DMS53 treated with DMSO at 0.1 percent for 48 hours (cell line): ENCODE data around the gene PRSS48.
"Not testable (repeated sequence)": the region's sequence is repeated elsewhere in the genome, so short reads cannot be mapped to it uniquely, and the experiment has no call there.

Experiments used
- DNase-seq: peaks from one replicate; lab custom pipeline; 2025; ENCODE audit not compliant: unreplicated experiment; lab: John Stamatoyannopoulos, UW

Gene PRSS48, protein sequence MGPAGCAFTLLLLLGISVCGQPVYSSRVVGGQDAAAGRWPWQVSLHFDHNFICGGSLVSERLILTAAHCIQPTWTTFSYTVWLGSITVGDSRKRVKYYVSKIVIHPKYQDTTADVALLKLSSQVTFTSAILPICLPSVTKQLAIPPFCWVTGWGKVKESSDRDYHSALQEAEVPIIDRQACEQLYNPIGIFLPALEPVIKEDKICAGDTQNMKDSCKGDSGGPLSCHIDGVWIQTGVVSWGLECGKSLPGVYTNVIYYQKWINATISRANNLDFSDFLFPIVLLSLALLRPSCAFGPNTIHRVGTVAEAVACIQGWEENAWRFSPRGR

GRCh38 chr4:151276787-151277562, at the start of gene PRSS48:
TSS of gene PRSS48 (plus strand) at chr4:151277161. CDS start at chr4:151277173, 12 bp downstream.
- DNase-seq = no peak

GRCh38 chr4:151227172-151227571, 49.8 kb upstream of the PRSS48 start:
- DNase-seq = no peak

DNA sequence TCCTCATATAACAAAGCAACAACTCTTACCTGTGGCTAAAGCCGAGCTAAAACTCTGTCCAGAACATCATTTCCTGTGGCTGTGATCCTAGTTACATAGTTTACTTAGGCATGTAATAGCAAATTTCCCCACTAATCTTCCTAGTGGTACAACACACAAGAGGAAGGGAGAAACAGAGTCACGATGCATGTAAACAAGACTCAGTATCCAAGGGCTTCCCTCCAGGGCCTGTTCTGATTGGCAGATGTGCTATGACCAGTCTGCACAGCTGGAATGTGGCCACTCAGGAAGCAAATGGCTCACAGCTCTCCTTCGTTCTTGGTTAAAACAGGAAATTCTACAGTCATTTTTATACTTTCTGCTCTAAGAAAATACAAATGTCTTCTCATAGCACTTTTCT, 49.2 kb upstream of the PRSS48 start:
- no peak for DNase-seq

- DNase-seq = no peak
Observed at GRCh38 chr4:151228189-151229119, 48.5 kb upstream of the PRSS48 start.

DNA sequence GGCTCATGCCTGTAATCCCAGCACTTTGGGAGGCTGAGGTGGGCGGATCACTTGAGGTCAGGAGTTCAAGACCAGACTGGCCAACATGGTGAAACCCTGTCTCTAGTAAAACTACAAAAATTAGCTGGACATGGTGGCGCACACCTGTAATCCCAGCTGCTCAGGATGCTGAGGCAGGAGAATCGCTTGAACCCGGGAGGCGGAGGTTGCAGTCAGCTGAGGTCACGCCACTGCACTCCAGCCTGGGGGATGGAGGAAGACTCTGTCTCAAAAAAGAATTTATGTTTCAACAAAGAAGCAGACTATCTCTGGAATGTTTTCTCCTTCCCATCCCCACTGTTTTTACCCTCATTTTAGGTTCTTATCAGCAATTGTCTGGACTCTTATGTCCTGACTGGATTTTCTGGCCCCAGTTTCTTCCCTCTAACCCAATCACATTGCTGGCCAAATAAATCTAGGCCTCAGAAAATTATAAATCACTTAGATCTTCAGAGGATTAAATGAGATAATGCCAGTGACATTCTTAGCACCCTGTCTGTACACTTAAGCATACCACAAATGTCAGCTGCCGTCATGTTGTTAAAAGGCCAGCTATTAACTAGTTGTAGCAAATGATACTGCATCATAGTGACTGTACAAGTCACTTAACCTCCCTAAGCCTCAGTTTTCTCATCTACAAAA, 44.9 kb upstream of the PRSS48 start:
- DNase-seq = no peak

- DNase-seq = no peak
Observed at GRCh38 chr4:151233600-151233999, 43.4 kb upstream of the PRSS48 start.

GRCh38 chr4:151235373-151235772, 41.6 kb upstream of the PRSS48 start:
- DNase-seq = not testable (repeated sequence)

DNA sequence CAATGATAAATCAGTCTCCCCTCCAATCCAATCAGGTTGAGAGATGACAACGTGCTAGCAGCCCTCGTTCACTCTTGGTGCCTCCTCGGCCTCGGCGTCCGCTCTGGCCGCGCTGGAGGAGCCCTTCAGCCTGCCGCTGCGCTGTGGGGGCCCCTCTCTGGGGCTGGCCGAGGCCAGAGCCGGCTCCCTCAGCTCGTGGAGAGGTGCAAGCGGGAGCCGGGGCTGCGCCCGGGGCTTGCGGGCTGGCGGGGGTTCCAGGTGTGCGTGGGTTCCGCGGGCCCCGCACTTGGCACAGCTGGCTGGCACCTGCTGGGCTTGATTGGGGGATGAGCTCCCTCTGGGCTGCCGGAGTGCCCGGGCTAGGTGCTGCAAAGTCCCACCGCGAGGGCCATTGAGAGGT, 40.9 kb upstream of the PRSS48 start:
- no peak for DNase-seq

GRCh38 chr4:151238477-151238876, 38.5 kb upstream of the PRSS48 start:
- no peak for DNase-seq

- DNase-seq = no peak
Observed at GRCh38 chr4:151239608-151240007, 37.4 kb upstream of the PRSS48 start.

DNA sequence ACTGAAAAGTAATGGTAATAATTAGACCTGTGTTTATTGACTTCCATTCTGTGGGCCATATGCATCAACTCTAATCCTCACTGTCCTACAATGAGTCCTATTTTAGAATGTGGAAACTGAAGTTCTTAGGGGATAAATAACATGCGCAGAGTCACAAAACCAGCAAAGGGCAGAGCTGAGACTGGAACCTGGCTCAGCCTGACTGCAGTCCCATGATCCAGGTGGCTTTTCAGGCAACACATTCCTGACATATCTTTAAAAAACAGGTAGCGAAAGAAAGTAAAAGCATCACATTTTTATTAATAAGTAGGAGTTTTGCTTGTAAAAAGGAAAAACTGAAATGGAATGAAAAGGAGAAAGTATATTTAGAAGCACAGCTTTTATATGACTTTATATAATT, 34.7 kb upstream of the PRSS48 start:
- DNase-seq = no peak

- no peak for DNase-seq
Observed at GRCh38 chr4:151246742-151247141, 30.2 kb upstream of the PRSS48 start.

- DNase-seq = no peak
Observed at GRCh38 chr4:151247395-151247794, 29.6 kb upstream of the PRSS48 start.

DNA sequence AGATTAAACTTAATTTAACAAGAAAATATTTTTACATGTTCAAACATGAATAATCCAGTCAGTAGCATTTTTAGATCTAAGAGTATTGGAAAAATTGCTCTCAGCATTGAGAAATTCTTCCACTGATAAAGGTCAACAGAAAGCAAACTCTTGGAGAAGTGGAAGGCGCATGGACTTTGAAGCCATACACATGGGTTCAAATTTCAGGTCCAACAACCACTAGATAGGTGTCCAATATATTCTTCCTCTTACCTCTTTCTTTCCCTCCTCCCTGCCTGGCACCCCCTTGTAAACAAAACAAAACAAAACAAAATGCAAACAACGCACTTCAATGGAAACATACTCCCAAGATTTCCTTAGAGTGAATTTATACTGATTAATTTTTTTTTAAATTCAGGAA, 28.4 kb upstream of the PRSS48 start:
- DNase-seq = no peak

DNA sequence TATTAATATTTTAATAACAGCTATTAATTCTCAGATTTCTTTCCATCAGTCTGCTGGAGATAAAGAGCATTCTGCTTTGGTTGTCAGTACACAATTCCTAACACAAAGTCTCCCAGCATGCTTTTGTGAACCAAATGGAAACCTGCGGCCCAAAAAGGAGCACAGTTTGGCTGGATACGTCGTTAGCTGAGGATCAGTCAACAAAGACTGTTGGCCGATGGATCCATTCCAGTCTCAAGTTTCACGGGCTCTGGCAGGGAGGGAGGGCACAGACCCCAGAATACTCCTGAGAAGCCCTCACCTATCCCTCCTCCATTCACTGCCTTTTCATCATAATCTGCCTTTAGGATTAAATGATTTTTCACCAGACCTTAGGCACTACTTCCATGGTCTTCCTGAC, 26.3 kb upstream of the PRSS48 start:
- DNase-seq = no peak

DNA sequence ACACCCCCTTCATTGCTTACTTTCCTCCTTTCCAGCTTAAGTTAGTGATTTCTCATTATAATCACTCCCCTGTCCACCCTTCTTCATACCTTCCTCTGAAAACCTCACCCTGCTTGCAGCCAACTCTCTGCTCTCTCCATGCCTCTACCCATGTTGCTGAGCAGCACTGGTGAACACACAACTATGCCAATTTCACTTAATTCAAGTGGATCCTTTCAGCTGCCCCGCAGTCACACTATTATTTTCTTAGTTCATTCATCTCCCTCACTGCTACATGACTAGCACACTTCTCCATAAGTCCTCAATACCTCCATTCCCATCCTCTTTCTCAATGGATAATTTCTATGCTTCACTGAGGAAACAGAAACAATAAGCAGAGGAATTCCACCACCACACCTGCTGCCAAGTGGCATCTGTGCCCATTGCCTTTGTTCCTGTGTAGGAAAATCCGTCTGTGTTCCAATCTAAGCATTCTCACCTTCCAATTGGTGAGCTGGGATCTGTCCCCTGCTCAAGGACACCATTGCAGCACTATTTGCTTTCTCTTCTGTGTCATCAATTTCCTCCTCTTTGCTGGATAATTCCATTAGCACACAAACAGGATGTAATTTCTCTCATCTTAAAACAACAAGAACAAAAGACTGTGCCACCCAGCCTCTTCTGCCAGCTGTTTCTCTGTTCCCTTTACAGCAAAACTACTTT, 25.2 kb upstream of the PRSS48 start:
- peak; percentile 40 for DNase-seq

DNA sequence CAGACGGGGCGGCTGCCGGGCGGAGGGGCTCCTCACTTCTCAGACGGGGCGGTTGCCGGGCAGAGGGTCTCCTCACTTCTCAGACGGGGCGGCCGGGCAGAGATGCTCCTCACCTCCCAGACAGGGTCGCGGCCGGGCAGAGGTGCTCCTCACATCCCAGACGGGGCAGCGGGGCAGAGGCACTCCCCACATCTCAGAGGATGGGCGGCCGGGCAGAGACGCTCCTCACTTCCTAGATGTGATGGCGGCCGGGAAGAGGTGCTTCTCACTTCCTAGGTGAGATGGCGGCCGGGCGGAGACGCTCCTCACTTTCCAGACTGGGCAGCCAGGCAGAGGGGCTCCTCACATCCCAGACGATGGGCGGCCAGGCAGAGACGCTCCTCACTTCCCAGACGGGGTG, 21.7 kb upstream of the PRSS48 start:
- not testable (repeated sequence) for DNase-seq

- DNase-seq = not testable (repeated sequence)
Observed at GRCh38 chr4:151255680-151256079, 21.3 kb upstream of the PRSS48 start.

- DNase-seq = no peak
Observed at GRCh38 chr4:151256134-151256533, 20.8 kb upstream of the PRSS48 start.

- no peak for DNase-seq
Observed at GRCh38 chr4:151257704-151258103, 19.3 kb upstream of the PRSS48 start.
